Osteoblast (primary cell): ENCODE data around the gene LRRC59. TPM values are rescaled to one million over a fixed set of nuclear protein-coding genes. Genes with fewer than 3 reads are reported as not detected.
"Not testable (repeated sequence)": the region's sequence is repeated elsewhere in the genome, so short reads cannot be mapped to it uniquely, and the experiment has no call there.

Source experiments
- DNase-seq: peaks from one replicate; pipeline ENCODE4 v3.0.0; 2011; ENCODE audit warnings: low spot score, mixed read lengths; ENCODE audit not compliant: insufficient read length; ENCODE audit errors: missing footprints
- H2AFZ ChIP-seq: 2 replicates; pipeline ENCODE4 v1.6.0; 2011; ENCODE audit warnings: mild to moderate bottlenecking, low read length
- H3K27ac ChIP-seq: 2 replicates; pipeline ENCODE4 v1.5.1; 2011; ENCODE audit warnings: mild to moderate bottlenecking, low read depth, low read length, moderate library complexity
- H3K27me3 ChIP-seq: 2 replicates; pipeline ENCODE4 v1.6.0; 2012; ENCODE audit warnings: mild to moderate bottlenecking, control low read depth, inconsistent platforms, low read length, moderate library complexity; ENCODE audit not compliant: insufficient read depth
- H3K36me3 ChIP-seq: 2 replicates; pipeline ENCODE4 v1.5.1; 2011; ENCODE audit warnings: mild to moderate bottlenecking, low read length, control low read depth, moderate library complexity; ENCODE audit not compliant: insufficient read depth
- H3K4me1 ChIP-seq: 2 replicates; pipeline ENCODE4 v1.5.1; 2011; ENCODE audit warnings: mild to moderate bottlenecking, low read length, control low read depth, moderate library complexity; ENCODE audit not compliant: insufficient read depth
- H3K4me2 ChIP-seq: 2 replicates; pipeline ENCODE4 v1.6.0; 2011; ENCODE audit warnings: mild to moderate bottlenecking, low read length; ENCODE audit not compliant: insufficient read depth
- H3K4me3 ChIP-seq: fragments of 200-600 bp; sonication (generic); 3 replicates; pipeline ENCODE4 v1.5.1; 2012; ENCODE audit warnings: mild to moderate bottlenecking, low read length, inconsistent platforms; ENCODE audit not compliant: insufficient read depth
- H3K79me2 ChIP-seq: 2 replicates; pipeline ENCODE4 v1.6.0; 2012; ENCODE audit warnings: mild to moderate bottlenecking, low read length, control low read depth, inconsistent platforms; ENCODE audit not compliant: insufficient read depth
- H3K9me3 ChIP-seq: 2 replicates; pipeline ENCODE4 v1.5.1; 2011; ENCODE audit warnings: low read depth, low read length, control low read depth
- H4K20me1 ChIP-seq: 2 replicates; pipeline ENCODE4 v1.6.0; 2012; ENCODE audit warnings: mild to moderate bottlenecking, low read length, control low read depth; ENCODE audit not compliant: insufficient read depth
- total RNA-seq: library from RNA; depleted of rRNA; stranded (reverse); fragments of >200 nt; gene quantifications from 2 replicates; pipeline ENCODE4 v1.2.3, GENCODE V29; 2012
- TF ChIP-seq, protein P1 (sequence below): IDR thresholded peaks from 2 replicates; pipeline ENCODE4 v1.5.1; 2011; ENCODE audit warnings: mild to moderate bottlenecking, low read depth, low read length, moderate library complexity; ENCODE audit errors: extremely low read depth

Gene LRRC59
- total RNA-seq, 1 donor = 121 TPM

DNA sequence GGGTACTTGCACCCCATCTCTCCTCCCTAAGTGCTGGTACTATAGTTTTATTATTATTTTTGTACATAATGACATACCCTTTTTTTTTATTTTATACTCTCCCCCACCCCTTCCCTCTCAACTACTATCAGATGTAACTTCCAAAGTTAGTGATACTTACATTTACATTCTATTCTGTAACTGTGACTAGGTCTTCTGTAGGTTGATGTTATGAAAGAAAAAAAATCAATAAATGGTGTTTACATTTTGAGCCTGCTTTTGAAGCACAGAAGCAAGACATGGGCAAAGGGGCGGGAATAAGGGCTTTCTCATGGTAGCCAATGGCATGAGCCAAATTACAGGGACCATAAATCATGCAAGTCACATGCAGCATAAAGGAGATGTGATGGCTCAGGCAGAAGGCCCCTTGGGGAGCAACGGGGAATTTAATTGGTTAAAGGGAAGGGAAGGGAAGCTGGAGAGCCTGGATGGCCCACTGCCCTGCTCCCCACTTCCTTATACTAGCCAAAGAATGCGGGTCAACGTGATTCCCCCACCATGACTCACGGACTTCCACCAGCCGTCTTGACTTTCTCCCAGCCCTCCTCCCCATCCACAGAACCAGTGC lies 26.3 kb upstream of the LRRC59 start:
- TF ChIP-seq, protein P1, sequence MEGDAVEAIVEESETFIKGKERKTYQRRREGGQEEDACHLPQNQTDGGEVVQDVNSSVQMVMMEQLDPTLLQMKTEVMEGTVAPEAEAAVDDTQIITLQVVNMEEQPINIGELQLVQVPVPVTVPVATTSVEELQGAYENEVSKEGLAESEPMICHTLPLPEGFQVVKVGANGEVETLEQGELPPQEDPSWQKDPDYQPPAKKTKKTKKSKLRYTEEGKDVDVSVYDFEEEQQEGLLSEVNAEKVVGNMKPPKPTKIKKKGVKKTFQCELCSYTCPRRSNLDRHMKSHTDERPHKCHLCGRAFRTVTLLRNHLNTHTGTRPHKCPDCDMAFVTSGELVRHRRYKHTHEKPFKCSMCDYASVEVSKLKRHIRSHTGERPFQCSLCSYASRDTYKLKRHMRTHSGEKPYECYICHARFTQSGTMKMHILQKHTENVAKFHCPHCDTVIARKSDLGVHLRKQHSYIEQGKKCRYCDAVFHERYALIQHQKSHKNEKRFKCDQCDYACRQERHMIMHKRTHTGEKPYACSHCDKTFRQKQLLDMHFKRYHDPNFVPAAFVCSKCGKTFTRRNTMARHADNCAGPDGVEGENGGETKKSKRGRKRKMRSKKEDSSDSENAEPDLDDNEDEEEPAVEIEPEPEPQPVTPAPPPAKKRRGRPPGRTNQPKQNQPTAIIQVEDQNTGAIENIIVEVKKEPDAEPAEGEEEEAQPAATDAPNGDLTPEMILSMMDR = no peak
- H3K4me1 ChIP-seq = peaks cover 55% of the 10 kb centered on the region
- no peaks in the 10 kb centered on the region for H3K27me3 ChIP-seq
- DNase-seq = peak; percentile 98
- H3K27ac ChIP-seq = peak overlapping the region; percentile 72
- H3K79me2 ChIP-seq = peaks cover 16% of the 10 kb centered on the region
- H4K20me1 ChIP-seq = peaks cover 3% of the 10 kb centered on the region
- no peak overlapping the region for H3K4me3 ChIP-seq
- H2AFZ ChIP-seq = no peak overlapping the region
- no peaks in the 10 kb centered on the region for H3K9me3 ChIP-seq
- no peaks in the 10 kb centered on the region for H3K36me3 ChIP-seq
- peak overlapping the region; percentile 53 for H3K4me2 ChIP-seq

- TF ChIP-seq, protein P1 = no peak
- Histone ChIP-seq H3K4me2 (no peak overlapping the region), H4K20me1 (peaks cover 3% of the 10 kb centered on the region), H3K27ac (no peak overlapping the region), H3K79me2 (peaks cover 9% of the 10 kb centered on the region), H2AFZ (no peak overlapping the region), H3K4me3 (no peak overlapping the region), H3K27me3 (no peaks in the 10 kb centered on the region), H3K9me3 (no peaks in the 10 kb centered on the region), H3K4me1 (peaks cover 52% of the 10 kb centered on the region), H3K36me3 (no peaks in the 10 kb centered on the region)
- no peak for DNase-seq
These were observed 25.4 kb upstream of the LRRC59 start for GRCh38 chr17:50422738-50423137.

DNA sequence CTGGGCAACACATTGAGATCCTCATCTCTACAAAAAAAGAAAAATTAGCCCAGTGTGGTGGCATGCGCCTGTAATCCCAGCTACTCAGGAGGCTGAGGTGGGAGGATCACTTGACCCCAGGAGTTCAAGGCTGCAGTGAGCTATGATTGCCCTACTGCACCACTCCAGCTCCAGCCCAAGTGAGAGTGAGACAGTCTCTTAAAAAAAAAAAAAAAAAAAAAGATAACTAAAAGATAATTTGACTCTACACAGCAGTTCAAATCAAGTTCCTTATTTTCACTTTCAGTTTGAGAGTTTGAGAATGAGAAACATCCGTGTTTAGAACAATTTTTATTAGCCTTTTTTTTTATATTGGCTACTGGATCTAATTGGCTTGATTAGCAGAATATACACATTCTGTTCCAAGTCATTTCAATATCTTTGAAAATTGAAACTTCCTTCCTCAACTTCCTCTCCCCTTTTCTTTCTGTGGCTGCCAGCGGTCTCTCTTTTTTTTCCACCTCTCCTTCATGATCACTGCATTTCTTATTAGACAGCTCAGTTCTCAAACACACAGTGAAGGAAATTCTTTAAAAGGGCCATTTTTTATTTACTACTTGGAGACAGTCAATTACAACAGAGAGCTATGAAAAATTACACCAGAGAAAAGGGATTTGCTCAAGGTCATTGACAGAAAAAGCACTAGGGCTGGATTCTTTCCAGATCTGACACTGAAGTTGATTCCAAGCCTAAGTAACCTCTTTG lies 24.2 kb upstream of the LRRC59 start:
- Histone ChIP-seq H3K4me1 (peaks cover 41% of the 10 kb centered on the region), H3K36me3 (no peaks in the 10 kb centered on the region), H3K27me3 (no peaks in the 10 kb centered on the region), H4K20me1 (no peaks in the 10 kb centered on the region), H3K27ac (peak overlapping the region; percentile 64), H3K79me2 (peaks cover 2% of the 10 kb centered on the region), H3K9me3 (no peaks in the 10 kb centered on the region), H3K4me2 (peak overlapping the region; percentile 80), H2AFZ (peak overlapping the region; percentile 49), H3K4me3 (peak overlapping the region; percentile 58)
- TF ChIP-seq, protein P1 = no peak
- DNase-seq = peak; percentile 47

- Histone ChIP-seq H3K79me2 (no peaks in the 10 kb centered on the region), H3K4me3 (peak overlapping the region; percentile 58), H4K20me1 (no peaks in the 10 kb centered on the region), H3K36me3 (no peaks in the 10 kb centered on the region), H2AFZ (peak overlapping the region; percentile 49), H3K27me3 (no peaks in the 10 kb centered on the region), H3K4me1 (peaks cover 38% of the 10 kb centered on the region), H3K27ac (peak overlapping the region; percentile 64), H3K4me2 (peak overlapping the region; percentile 80), H3K9me3 (no peaks in the 10 kb centered on the region)
- TF ChIP-seq, protein P1 = no peak
- DNase-seq = peak; percentile 58
These were observed 23.2 kb upstream of the LRRC59 start for GRCh38 chr17:50420419-50421112.

DNA sequence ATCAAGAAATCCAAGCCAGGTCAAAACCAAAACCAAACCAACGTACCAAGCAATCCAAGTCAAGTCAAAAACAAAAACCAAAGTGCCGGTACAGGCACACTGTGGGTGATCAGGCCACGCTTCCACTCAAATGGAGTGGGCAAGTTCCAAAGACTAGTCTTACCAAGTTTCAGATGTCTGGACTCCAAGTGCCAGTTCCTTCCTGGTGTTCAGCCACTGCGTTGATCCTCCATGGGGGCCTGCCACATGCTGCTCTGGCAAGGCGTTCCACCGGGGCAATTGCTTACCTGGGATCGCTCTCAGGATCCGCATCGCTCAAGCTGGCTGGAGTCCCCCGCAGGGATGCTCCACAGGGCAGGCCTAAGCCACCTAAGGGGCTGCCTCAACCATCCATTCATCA lies 22.3 kb upstream of the LRRC59 start:
- not testable (repeated sequence) for H3K79me2 ChIP-seq, DNase-seq, H4K20me1 ChIP-seq, H3K4me2 ChIP-seq, H2AFZ ChIP-seq, H3K9me3 ChIP-seq, H3K36me3 ChIP-seq, H3K27ac ChIP-seq, H3K4me3 ChIP-seq, H3K27me3 ChIP-seq
- H3K4me1 ChIP-seq = peaks cover 28% of the 10 kb centered on the region
